Spleen (tissue), 13 donors: ENCODE data around the gene MEIS2. TPM values are rescaled to one million over a fixed set of nuclear protein-coding genes. Genes with fewer than 3 reads are reported as not detected.

Experiments
- DNase-seq: peaks from one replicate; pipeline ENCODE4 v3.0.0-alpha.2; 2020
- H3K27ac ChIP-seq, 8 donors: fragments of 200-600 bp; sonication (generic) in 7 of 8; 1 replicate in 4 of 8; 2 replicates in 4 of 8; pipeline versions ENCODE4 v1.5.0 to v1.8.0; 2016 to 2021; ENCODE audit warnings: inconsistent platforms in 4 of 8, mild to moderate bottlenecking in 4 of 8, moderate library complexity in 1 of 8
- H3K27me3 ChIP-seq, 7 donors: fragments of 200-600 bp; sonication (generic) in 6 of 7; replicated peaks in 1 of 7; 1 replicate in 4 of 7; 2 replicates in 3 of 7; pipeline versions ENCODE4 v1.5.0 to v1.8.0; 2016 to 2021; ENCODE audit warnings: inconsistent platforms in 3 of 7, mild to moderate bottlenecking in 1 of 7
- H3K36me3 ChIP-seq, 6 donors: fragments of 200-600 bp; sonication (generic) in 5 of 6; 1 replicate in 4 of 6; 2 replicates in 2 of 6; pipeline versions ENCODE4 v1.5.0 to v1.8.0; 2016 to 2021; ENCODE audit warnings: inconsistent platforms in 2 of 6
- H3K4me1 ChIP-seq, 6 donors: fragments of 200-600 bp; sonication (generic) in 5 of 6; 1 replicate in 3 of 6; 2 replicates in 3 of 6; pipeline versions ENCODE4 v1.5.0 to v1.8.0; 2016 to 2021; ENCODE audit warnings: inconsistent platforms in 3 of 6
- H3K4me3 ChIP-seq, 8 donors: fragments of 200-600 bp; sonication (generic) in 7 of 8; 1 replicate in 4 of 8; 2 replicates in 4 of 8; pipeline versions ENCODE4 v1.5.0 to v1.8.0; 2016 to 2021; ENCODE audit warnings: inconsistent platforms in 4 of 8, mild to moderate bottlenecking in 4 of 8, moderate library complexity in 2 of 8
- H3K9me3 ChIP-seq, 8 donors: fragments of 200-600 bp; sonication (generic) in 7 of 8; 1 replicate in 4 of 8; 2 replicates in 4 of 8; pipeline versions ENCODE4 v1.5.0 to v1.8.0; 2016 to 2021; ENCODE audit warnings: inconsistent platforms in 4 of 8
- POLR2A ChIP-seq, 3 donors: fragments of 450-650 bp; IDR thresholded peaks; one replicate each; pipeline ENCODE4 v1.5.1; 2017; ENCODE audit warnings: antibody characterized with exemption in 3 of 3, mild to moderate bottlenecking in 1 of 3
- POLR2AphosphoS5 ChIP-seq, 3 donors: sonication (generic); formaldehyde crosslinking; IDR thresholded peaks; one replicate each; pipeline ENCODE4 v1.5.1; 2017; ENCODE audit warnings: antibody characterized with exemption in 3 of 3
- WGBS, 5 donors: extraction: QIAGEN DNeasy Blood & Tissue Kit in 3 of 5; methylation state at CpG; one replicate each; pipeline versions ENCODE4 v1.1.5 to v1.1.7; 2013 to 2018; 5-methylcytosine and 5-hydroxymethylcytosine counted together
- intact Hi-C: fragments of 100-400 bp; cut with DNase I; formaldehyde crosslinking; loops from one replicate; pipeline ENCODE4 v1.15.0; 2023; ENCODE audit warnings: low total_unique reads
- long read RNA-seq, 2 donors: transcript quantifications; one replicate each; lab custom pipeline, GENCODE V29; 2026
- polyA plus RNA-seq, 3 donors: library from polyadenylated mRNA; stranded (reverse); fragments of 200-250 nt; gene quantifications; one replicate each; pipeline ENCODE4 v1.2.1, GENCODE V29; 2013
- total RNA-seq, 7 donors: library from RNA; depleted of rRNA in 3 of 7; stranded (reverse); fragments of >200 nt in 3 of 7; fragmentation: NEBNext Ultra II Directional in 4 of 7; extraction: Animal tissue kit (Norgen Biotek cat#: 25700) in 4 of 7; gene quantifications; one replicate each; pipeline versions ENCODE4 v1.1.0 to v1.2.1, GENCODE V29; 2016 to 2021
- TF ChIP-seq, protein P1 (sequence below), 11 experiments: fragments of 200-600 bp in 7 of 11; fragments of 450-650 bp in 4 of 11; sonication (generic) in 4 of 11; IDR thresholded peaks in 8 of 11; conservative IDR thresholded peaks in 3 of 11; 1 replicate in 7 of 11; 2 replicates in 4 of 11; pipeline versions ENCODE4 v1.4.0 to v1.8.0; 2016 to 2021; ENCODE audit warnings: antibody characterized with exemption in 11 of 11, inconsistent platforms in 4 of 11, mild to moderate bottlenecking in 1 of 11
- donor health status: healthy with polysubstance abuse.
- donor health status: DM: no; HTN: no; CAD: no; lungs with moderate emphysema.
- donor health status: DM: no; HTN: no; CAD: no.
- donor health status: Bipolar disorder and iron deficiency.
- donor health status: healthy.
- donor health status: DM: no; HTN: no; CAD: no.
- donor health status: DM: yes; HTN: yes; CAD: no.

Gene MEIS2
- total RNA-seq: 10 to 100 TPM; 18.2 to 57.2 (median 27.7) TPM
- 1 to 10 TPM; 2.6 to 7.8 (median 3.6) TPM for polyA plus RNA-seq
- long read RNA-seq, donor 1, full-length matches to known transcripts: 1 of 1 reads
- long read RNA-seq, donor 1, partial matches to known transcripts: 0 of 1 reads
- long read RNA-seq, donor 1, other reads (novel, unspliced or antisense): 0 of 1 reads
- long read RNA-seq, donor 2, partial matches to known transcripts: 0 of 3 reads
- long read RNA-seq, donor 2, other reads (novel, unspliced or antisense): 0 of 3 reads

DNA sequence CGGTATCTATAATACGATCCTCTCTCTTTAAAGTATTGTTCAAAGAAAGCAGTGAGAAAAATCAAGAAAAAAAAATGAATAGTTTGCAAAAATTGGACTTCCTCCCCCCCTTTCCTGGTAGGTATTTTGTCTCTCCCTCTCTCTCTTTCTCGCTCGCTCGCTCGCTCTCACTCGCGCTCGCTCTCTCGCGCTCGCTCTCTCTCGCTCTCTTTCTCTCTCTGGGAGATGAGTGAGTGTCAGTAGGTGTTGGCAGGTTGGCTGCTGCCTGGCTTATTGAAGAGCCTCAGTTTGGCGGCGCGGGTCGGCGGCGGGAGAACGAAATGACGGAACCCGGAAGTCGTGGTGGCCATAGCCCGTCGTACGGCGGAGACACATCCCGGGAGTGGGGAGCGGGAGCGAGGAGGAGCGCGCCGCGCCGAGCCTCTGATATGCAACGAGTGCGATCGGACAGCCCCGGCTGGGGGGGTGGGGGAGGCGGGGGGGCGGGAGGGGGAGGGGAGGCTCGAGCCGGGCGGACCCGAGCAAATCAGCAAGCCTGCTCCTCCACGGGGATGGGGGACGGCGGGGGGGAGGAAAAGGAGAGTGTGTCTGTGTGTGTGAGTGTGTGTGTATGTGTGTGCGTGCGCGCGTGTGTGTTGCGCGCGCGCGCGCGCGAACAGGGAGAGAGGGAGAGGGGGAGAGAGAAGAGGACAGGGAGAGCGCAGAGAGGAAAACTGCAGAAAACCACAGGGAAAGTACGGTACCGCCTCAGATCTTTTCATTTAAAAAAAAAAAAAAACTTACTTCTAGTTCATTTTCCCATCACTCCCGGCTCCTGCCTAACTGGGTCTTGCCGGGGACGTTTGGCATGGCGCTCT lies at the start of gene MEIS2:
Gene MEIS2 (minus strand): TSS at position 441 of the 857 bp plus-strand sequence. CDS start 1,083 bp downstream, outside the sequence.
- peak; percentile 89 for DNase-seq
- H3K4me1 ChIP-seq: peaks cover 3 to 75% (median 25%) of the 10 kb centered on the region in 6 donors
- WGBS, 5 donors: 0 to 2% (median 1%) methylated on average over 55 to 67 of the region's 67 CpGs
- intact Hi-C loops: loop anchor here (10.0 kb wide), 1 partner anchor 216 kb away; no protein-coding TSS in a partner anchor
- H3K27ac ChIP-seq: peak within 1 kb of the TSS; percentile 77 to 94 (median 90)
- H3K4me3 ChIP-seq: peak within 1 kb of the TSS; percentile 56 to 81 (median 66)
- H3K27me3 ChIP-seq: peaks cover 0 to 100% (median 25%) of the 10 kb centered on the region in 7 donors
- H3K36me3 ChIP-seq: no peaks in the 10 kb centered on the region
- TF ChIP-seq POLR2AphosphoS5 (IDR thresholded peaks at IDR 0.05) (peak; percentile 81 to 92 (median 89)), POLR2A (IDR thresholded peaks at IDR 0.05) (peak in 1 of 3 donors; percentile 39)
- TF ChIP-seq, protein P1, sequence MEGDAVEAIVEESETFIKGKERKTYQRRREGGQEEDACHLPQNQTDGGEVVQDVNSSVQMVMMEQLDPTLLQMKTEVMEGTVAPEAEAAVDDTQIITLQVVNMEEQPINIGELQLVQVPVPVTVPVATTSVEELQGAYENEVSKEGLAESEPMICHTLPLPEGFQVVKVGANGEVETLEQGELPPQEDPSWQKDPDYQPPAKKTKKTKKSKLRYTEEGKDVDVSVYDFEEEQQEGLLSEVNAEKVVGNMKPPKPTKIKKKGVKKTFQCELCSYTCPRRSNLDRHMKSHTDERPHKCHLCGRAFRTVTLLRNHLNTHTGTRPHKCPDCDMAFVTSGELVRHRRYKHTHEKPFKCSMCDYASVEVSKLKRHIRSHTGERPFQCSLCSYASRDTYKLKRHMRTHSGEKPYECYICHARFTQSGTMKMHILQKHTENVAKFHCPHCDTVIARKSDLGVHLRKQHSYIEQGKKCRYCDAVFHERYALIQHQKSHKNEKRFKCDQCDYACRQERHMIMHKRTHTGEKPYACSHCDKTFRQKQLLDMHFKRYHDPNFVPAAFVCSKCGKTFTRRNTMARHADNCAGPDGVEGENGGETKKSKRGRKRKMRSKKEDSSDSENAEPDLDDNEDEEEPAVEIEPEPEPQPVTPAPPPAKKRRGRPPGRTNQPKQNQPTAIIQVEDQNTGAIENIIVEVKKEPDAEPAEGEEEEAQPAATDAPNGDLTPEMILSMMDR (IDR thresholded peaks at IDR 0.05 in 8 of 11, conservative IDR thresholded peaks at IDR 0.05 in 3 of 11): no peak
- H3K9me3 ChIP-seq: no peaks in the 10 kb centered on the region

DNA sequence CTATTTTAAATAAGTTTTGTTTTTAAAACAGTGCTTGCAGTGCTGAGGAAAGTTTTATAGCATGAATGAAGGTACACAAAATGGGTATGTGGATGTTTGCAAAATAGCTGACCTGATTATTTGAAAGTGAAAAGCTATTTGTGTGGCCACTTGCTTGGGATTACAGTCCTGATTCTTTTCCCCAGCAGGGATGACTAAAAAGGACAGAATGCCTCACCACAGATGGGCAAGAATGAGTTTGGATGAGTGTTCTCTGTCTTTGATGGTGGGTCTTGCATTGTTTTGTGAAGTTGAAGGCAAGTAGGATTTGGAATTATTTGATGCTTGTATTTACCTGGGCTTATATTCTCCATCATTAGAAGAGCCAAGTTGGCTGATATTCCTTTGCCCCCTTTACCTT lies 48.8 kb upstream of the MEIS2 start:
- intact Hi-C loops: no loop called here
- Histone ChIP-seq H3K4me1 (no peaks in the 10 kb centered on the region), H3K4me3 (no peak overlapping the region), H3K9me3 (no peaks in the 10 kb centered on the region), H3K27me3 (peaks cover 0 to 7% (median 0%) of the 10 kb centered on the region in 7 donors), H3K36me3 (no peaks in the 10 kb centered on the region), H3K27ac (no peak overlapping the region)
- TF ChIP-seq, protein P1 (IDR thresholded peaks at IDR 0.05 in 8 of 11, conservative IDR thresholded peaks at IDR 0.05 in 3 of 11): no peak
- no peak for DNase-seq

DNA sequence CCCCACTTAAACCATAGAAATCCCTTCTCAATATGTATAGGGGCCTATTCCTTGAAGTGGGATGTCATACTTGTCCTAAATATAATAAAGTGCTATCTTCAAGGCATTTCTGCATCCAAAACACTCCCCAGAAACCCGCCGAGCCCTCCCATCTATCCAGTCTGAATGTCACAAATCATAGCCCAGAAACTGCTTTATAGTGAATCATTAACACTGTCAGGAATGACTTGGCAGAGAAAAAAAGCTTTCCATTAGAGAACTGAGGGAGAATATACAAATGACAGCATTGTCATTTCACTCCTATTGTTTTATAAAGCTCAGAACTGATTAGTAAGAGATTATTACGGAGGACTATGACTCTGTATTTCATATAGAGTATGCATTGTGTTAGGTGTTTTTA lies 48.4 kb upstream of the MEIS2 start:
- no peak overlapping the region for H3K4me3 ChIP-seq
- H3K27ac ChIP-seq: no peak overlapping the region
- H3K9me3 ChIP-seq: no peaks in the 10 kb centered on the region
- no peak for DNase-seq
- no peak for TF ChIP-seq POLR2AphosphoS5 (IDR thresholded peaks at IDR 0.05)
- no peak for TF ChIP-seq POLR2A (IDR thresholded peaks at IDR 0.05)
- TF ChIP-seq, protein P1 (IDR thresholded peaks at IDR 0.05 in 8 of 11, conservative IDR thresholded peaks at IDR 0.05 in 3 of 11): no peak
- WGBS, 5 donors: 73 to 90% (median 81%) methylated on average over 3 of the region's 3 CpGs
- no peaks in the 10 kb centered on the region for H3K36me3 ChIP-seq
- intact Hi-C loops: no loop called here
- peaks cover 0 to 7% (median 0%) of the 10 kb centered on the region in 7 donors for H3K27me3 ChIP-seq
- H3K4me1 ChIP-seq: no peaks in the 10 kb centered on the region

DNA sequence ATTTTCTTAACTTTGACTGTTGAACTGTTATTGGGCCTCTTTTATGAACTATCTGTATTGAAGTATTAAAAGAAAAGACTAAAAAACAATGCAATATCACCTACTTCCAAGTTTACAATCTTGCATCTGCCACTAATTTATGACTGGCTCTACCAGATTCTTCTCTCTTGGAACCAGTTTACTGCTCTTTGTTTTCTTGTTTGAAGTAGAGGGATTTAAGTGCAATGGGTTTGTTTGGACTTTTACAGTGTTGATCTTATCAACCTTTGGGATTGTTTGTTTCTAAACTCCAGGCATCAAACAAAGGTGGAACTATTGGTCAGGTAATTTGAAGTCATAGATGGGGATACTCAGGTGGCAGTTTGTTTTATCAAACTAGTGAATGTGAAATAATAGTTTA lies 43.0 kb upstream of the MEIS2 start:
- no peak overlapping the region for H3K4me3 ChIP-seq
- H3K36me3 ChIP-seq: no peaks in the 10 kb centered on the region
- DNase-seq: no peak
- H3K4me1 ChIP-seq: no peaks in the 10 kb centered on the region
- intact Hi-C loops: no loop called here
- H3K9me3 ChIP-seq: no peaks in the 10 kb centered on the region
- peaks cover 0 to 3% (median 0%) of the 10 kb centered on the region in 7 donors for H3K27me3 ChIP-seq
- TF ChIP-seq POLR2A (IDR thresholded peaks at IDR 0.05): no peak
- TF ChIP-seq POLR2AphosphoS5 (IDR thresholded peaks at IDR 0.05): no peak
- TF ChIP-seq, protein P1 (IDR thresholded peaks at IDR 0.05 in 8 of 11, conservative IDR thresholded peaks at IDR 0.05 in 3 of 11): no peak
- H3K27ac ChIP-seq: no peak overlapping the region
